Fibroblast of villous mesenchyme (primary cell): Measurements from ENCODE around the gene CPAMD8. TPM values are rescaled to one million over a fixed set of nuclear protein-coding genes. Genes with fewer than 3 reads are reported as not detected.

Source experiments
- DNase-seq: peaks from one replicate; pipeline ENCODE4 v3.0.0-alpha.2; 2010; ENCODE audit warnings: low read depth
- H3K4me3 ChIP-seq: 2 replicates; pipeline ENCODE4 v1.5.1; 2011; ENCODE audit warnings: low read depth, mild to moderate bottlenecking, low read length
- CTCF ChIP-seq: IDR thresholded peaks from 2 replicates; pipeline ENCODE4 v1.5.1; 2012; ENCODE audit warnings: low read depth, mild to moderate bottlenecking, low read length; ENCODE audit not compliant: insufficient read depth
- total RNA-seq: library from RNA; depleted of rRNA; stranded (reverse); fragments of >200 nt; gene quantifications from 2 replicates; pipeline ENCODE4 v1.2.3, GENCODE V29; 2012

CPAMD8 gene
- total RNA-seq, 1 donor: 0.43 TPM

- peak; percentile 11 for DNase-seq
- no peak for TF ChIP-seq CTCF
- peak overlapping the region; percentile 67 for H3K4me3 ChIP-seq
Measured at GRCh38 chr19:16895467-16896145, 131.0 kb downstream of the CPAMD8 start.

GRCh38 chr19:16894080-16894479 is 132.5 kb downstream of the CPAMD8 start:
- DNase-seq: no peak
- H3K4me3 ChIP-seq: no peak overlapping the region
- TF ChIP-seq CTCF: no peak

- TF ChIP-seq CTCF: no peak
- no peak overlapping the region for H3K4me3 ChIP-seq
- DNase-seq: no peak
Measured at GRCh38 chr19:16893686-16893989, 133.0 kb downstream of the CPAMD8 start.

- H3K4me3 ChIP-seq: no peak overlapping the region
Measured at GRCh38 chr19:16892868-16893685, 133.5 kb downstream of the CPAMD8 start.

GRCh38 chr19:16892436-16892835 is 134.2 kb downstream of the CPAMD8 start:
- DNase-seq: no peak
- TF ChIP-seq CTCF: no peak
- H3K4me3 ChIP-seq: no peak overlapping the region

More at GRCh38 chr19:16892868-16893685, 133.5 kb downstream of the CPAMD8 start:
- no peak for DNase-seq
- TF ChIP-seq CTCF: no peak

- no peak overlapping the region for H3K4me3 ChIP-seq
- DNase-seq: no peak
- no peak for TF ChIP-seq CTCF
Measured at GRCh38 chr19:16891696-16892382, 134.8 kb downstream of the CPAMD8 start.
